GM23338 (cell line): Measurements from ENCODE around the gene ANKRD62. TPM values are rescaled to one million over a fixed set of nuclear protein-coding genes. Genes with fewer than 3 reads are reported as not detected.
"Not testable (repeated sequence)": the region's sequence is repeated elsewhere in the genome, so short reads cannot be mapped to it uniquely, and the experiment has no call there.

ENCODE experiments used
- ATAC-seq: fragments of 200-7000 bp; cut with Tn5 transposase; 3 replicates; pipeline ENCODE4 v1.9.1; 2020
- DNase-seq: peaks from one replicate; pipeline ENCODE4 v3.0.0-alpha.2; 2015; ENCODE audit warnings: low spot score
- H2AFZ ChIP-seq: fragments of 200-600 bp; sonication (generic); 2 replicates; pipeline ENCODE4 v1.8.0; 2016; ENCODE audit warnings: antibody characterized with exemption, mild to moderate bottlenecking, moderate library complexity
- H3F3A ChIP-seq: fragments of 200-600 bp; sonication (generic); replicated peaks from 2 replicates; pipeline ENCODE4 v1.8.0; 2017; ENCODE audit warnings: antibody characterized with exemption, mixed run types, low read depth
- H3K27ac ChIP-seq: fragments of 200-600 bp; sonication (generic); 2 replicates; pipeline ENCODE4 v1.6.1; 2016; ENCODE audit warnings: low read depth
- H3K27me3 ChIP-seq: fragments of 200-600 bp; sonication (generic); 2 replicates; pipeline ENCODE4 v1.8.0; 2016; ENCODE audit warnings: mild to moderate bottlenecking, mixed run types, moderate library complexity; ENCODE audit not compliant: insufficient read depth
- H3K36me3 ChIP-seq: fragments of 200-600 bp; sonication (generic); 2 replicates; pipeline ENCODE4 v1.8.0; 2016; ENCODE audit warnings: mild to moderate bottlenecking; ENCODE audit not compliant: insufficient read depth
- H3K4me1 ChIP-seq: fragments of 200-600 bp; sonication (generic); 2 replicates; pipeline ENCODE4 v1.8.0; 2016; ENCODE audit warnings: mild to moderate bottlenecking, moderate library complexity; ENCODE audit not compliant: insufficient read depth
- H3K4me2 ChIP-seq: fragments of 200-600 bp; sonication (generic); 2 replicates; pipeline ENCODE4 v1.7.1; 2017; ENCODE audit warnings: mixed run types
- H3K4me3 ChIP-seq: fragments of 200-600 bp; sonication (generic); 2 replicates; pipeline ENCODE4 v1.6.1; 2016; ENCODE audit warnings: mixed run types
- H3K79me2 ChIP-seq: fragments of 200-600 bp; sonication (generic); replicated peaks from 2 replicates; pipeline ENCODE4 v1.8.0; 2017; ENCODE audit warnings: mild to moderate bottlenecking; ENCODE audit not compliant: insufficient read depth
- H3K9me2 ChIP-seq: fragments of 200-600 bp; sonication (generic); 2 replicates; pipeline ENCODE4 v1.8.0; 2017; ENCODE audit not compliant: insufficient read depth
- H4K20me1 ChIP-seq: fragments of 200-600 bp; sonication (generic); replicated peaks from 2 replicates; pipeline ENCODE4 v1.8.0; 2017; ENCODE audit warnings: mild to moderate bottlenecking; ENCODE audit not compliant: insufficient read depth
- H3K27ac Mint-ChIP-seq: 2 replicates; pipeline ENCODE4 v1.8.0; 2020; ENCODE audit warnings: inconsistent platforms, mild to moderate bottlenecking, moderate library complexity, mixed read lengths
- H3K27me3 Mint-ChIP-seq: 3 replicates; pipeline ENCODE4 v1.8.0; 2022; ENCODE audit warnings: low read depth, mild to moderate bottlenecking, moderate library complexity, mixed read lengths, inconsistent platforms; ENCODE audit not compliant: insufficient read depth, poor library complexity
- H3K36me3 Mint-ChIP-seq: 3 replicates; pipeline ENCODE4 v1.8.0; 2021; ENCODE audit warnings: low read depth, mild to moderate bottlenecking, inconsistent platforms, moderate library complexity, mixed read lengths
- H3K4me1 Mint-ChIP-seq: 3 replicates; pipeline ENCODE4 v1.8.0; 2020; ENCODE audit warnings: mild to moderate bottlenecking, inconsistent platforms, mixed read lengths
- H3K4me3 Mint-ChIP-seq: 3 replicates; pipeline ENCODE4 v1.8.0; 2021; ENCODE audit warnings: moderate library complexity, mild to moderate bottlenecking, inconsistent platforms, mixed read lengths
- H3K9me3 Mint-ChIP-seq: 3 replicates; pipeline ENCODE4 v1.8.0; 2020; ENCODE audit warnings: moderate library complexity, mild to moderate bottlenecking, inconsistent platforms, mixed read lengths
- CREB1 ChIP-seq: fragments of 250-450 bp; sonication (Bioruptor Pico); IDR thresholded peaks from 2 replicates; pipeline ENCODE4 v1.5.0; 2020; ENCODE audit warnings: low read depth, mild to moderate bottlenecking, moderate library complexity
- JUNB ChIP-seq: IDR thresholded peaks from one replicate; pipeline ENCODE4 v1.6.1; 2016; ENCODE audit warnings: antibody characterized with exemption; ENCODE audit not compliant: unreplicated experiment
- NANOG ChIP-seq: IDR thresholded peaks from 2 replicates; pipeline ENCODE4 v1.6.1; 2016; ENCODE audit warnings: antibody characterized with exemption, borderline replicate concordance
- ZNF331 ChIP-seq: fragments of 250-450 bp; sonication (Bioruptor Pico); IDR thresholded peaks from 2 replicates; pipeline ENCODE4 v1.5.0; 2020; ENCODE audit warnings: low read depth, mild to moderate bottlenecking, moderate library complexity
- ZNF462 ChIP-seq: fragments of 250-450 bp; sonication (Bioruptor Pico); IDR thresholded peaks from 2 replicates; pipeline ENCODE4 v1.5.0; 2020; ENCODE audit warnings: mild to moderate bottlenecking, moderate library complexity
- polyA plus RNA-seq: library from polyadenylated mRNA; unstranded; fragments of >200 nt; fragmentation: Nextera tagmentation; extraction: Ambion mirVana; gene quantifications from 2 replicates; pipeline ENCODE4 v1.2.1, GENCODE V29; 2016
- total RNA-seq: library from RNA; depleted of rRNA; stranded (reverse); fragments of >200 nt; shearing (Covaris generic); gene quantifications from 2 replicates; pipeline ENCODE4 v1.2.3, GENCODE V29; 2014
- TF ChIP-seq, protein P1 (sequence below), 2 experiments: fragments of 200-600 bp in 1 of 2; sonication (generic) in 1 of 2; conservative IDR thresholded peaks; 2 replicates each; pipeline versions ENCODE4 v1.5.1 to v1.6.1; 2016 to 2017; ENCODE audit warnings: antibody characterized with exemption in 2 of 2, low read depth in 2 of 2, mild to moderate bottlenecking in 2 of 2, moderate library complexity in 1 of 2

Gene ANKRD62
- total and polyA plus RNA-seq, 2 experiments from 2014 or later, result not detected

DNA sequence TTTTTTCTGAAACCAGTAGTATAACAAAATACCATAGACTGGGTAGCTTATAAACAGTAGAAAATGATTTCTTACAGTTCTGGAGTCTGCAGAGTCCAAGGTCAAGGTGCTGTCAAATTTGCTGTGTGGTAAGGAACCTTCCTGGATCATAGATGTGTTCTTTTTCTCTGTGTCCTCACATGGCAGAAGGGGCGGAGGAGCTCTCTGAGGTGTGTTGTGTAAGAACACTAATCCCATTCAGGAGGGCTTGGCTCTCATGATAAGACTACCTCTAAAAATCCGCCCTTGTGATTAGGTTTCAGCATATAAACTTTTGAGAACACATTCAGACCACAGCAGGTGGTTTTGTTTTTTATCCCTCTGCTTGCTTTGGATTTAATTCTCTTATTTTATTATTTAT lies 25.7 kb downstream of the ANKRD62 start (continued):
- TF ChIP-seq ZNF462 (CRISPR knock-in tag), result no peak
- TF ChIP-seq JUNB, result no peak
- no peak for TF ChIP-seq ZNF331 (CRISPR knock-in tag)
- no peak for TF ChIP-seq CREB1 (CRISPR knock-in tag)
- no peak for TF ChIP-seq NANOG

DNA sequence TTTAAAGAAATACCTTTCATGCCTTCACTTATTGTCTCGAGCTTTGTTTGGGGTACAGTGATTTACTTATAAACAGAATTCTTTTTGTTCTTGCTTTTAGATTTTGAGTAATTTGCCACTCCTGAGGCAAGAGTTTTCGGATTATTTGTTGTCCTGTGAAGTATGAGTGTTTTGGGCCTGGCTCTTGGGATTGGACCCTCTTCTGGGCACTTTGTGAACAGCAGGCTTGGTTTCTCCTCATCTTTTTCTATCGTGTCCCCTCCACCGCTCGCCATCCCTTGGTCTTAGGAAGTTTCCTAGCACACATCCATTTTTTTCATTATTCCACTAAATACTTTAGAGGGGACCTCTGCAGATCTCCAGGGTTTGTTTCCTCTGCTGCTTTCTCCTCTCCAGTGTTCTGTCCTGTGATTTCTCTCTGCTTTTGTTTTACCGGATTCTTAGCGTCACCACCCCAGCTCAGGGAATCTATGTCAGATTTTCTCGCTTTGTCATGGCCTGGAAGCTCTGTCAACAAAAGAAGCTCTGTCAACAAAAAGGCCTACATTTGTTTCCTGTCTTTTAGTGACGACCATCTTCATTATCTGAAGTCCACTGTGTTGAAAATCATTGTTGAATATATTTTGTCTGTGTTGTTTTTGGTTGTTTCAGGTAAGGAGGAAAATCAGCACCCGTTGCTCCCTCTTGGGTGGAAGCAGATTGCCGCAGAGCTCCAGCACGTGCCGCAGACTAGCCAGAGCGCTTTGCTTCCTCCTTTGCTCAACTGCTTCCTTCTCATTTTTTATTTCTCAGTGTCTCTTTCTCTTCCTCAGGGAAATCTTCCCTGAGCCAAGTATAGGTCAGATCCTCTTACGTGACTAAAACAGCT lies 27.8 kb downstream of the ANKRD62 start:
- Histone ChIP-seq H2AFZ (peak overlapping the region; percentile 52; the same call in 1 of the 2 replicates), H3K4me2 (peak overlapping the region; percentile 30; the same call in 1 of the 2 replicates), H3K27ac (no peak overlapping the region), H3F3A (no peaks in the 10 kb centered on the region), H4K20me1 (no peaks in the 10 kb centered on the region), H3K4me3 (no peak overlapping the region), H3K27me3 (no peaks in the 10 kb centered on the region), H3K9me2 (no peaks in the 10 kb centered on the region), H3K36me3 (no peaks in the 10 kb centered on the region), H3K79me2 (no peaks in the 10 kb centered on the region), H3K4me1 (no peaks in the 10 kb centered on the region)
- DNase-seq (peak; percentile 88), ATAC-seq (peak; percentile 99)
- Mint-ChIP-seq H3K9me3 (no peaks in the 10 kb centered on the region; the same call in 2 of the 3 replicates), H3K4me3 (peak overlapping the region; percentile 57), H3K27ac (peak overlapping the region; percentile 67), H3K36me3 (no peaks in the 10 kb centered on the region), H3K27me3 (peaks cover 3% of the 10 kb centered on the region), H3K4me1 (peaks cover 6% of the 10 kb centered on the region)
- TF ChIP-seq NANOG, result no peak
- TF ChIP-seq, protein P1, sequence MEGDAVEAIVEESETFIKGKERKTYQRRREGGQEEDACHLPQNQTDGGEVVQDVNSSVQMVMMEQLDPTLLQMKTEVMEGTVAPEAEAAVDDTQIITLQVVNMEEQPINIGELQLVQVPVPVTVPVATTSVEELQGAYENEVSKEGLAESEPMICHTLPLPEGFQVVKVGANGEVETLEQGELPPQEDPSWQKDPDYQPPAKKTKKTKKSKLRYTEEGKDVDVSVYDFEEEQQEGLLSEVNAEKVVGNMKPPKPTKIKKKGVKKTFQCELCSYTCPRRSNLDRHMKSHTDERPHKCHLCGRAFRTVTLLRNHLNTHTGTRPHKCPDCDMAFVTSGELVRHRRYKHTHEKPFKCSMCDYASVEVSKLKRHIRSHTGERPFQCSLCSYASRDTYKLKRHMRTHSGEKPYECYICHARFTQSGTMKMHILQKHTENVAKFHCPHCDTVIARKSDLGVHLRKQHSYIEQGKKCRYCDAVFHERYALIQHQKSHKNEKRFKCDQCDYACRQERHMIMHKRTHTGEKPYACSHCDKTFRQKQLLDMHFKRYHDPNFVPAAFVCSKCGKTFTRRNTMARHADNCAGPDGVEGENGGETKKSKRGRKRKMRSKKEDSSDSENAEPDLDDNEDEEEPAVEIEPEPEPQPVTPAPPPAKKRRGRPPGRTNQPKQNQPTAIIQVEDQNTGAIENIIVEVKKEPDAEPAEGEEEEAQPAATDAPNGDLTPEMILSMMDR (conservative IDR thresholded peaks at IDR 0.05; ENCODE audit: low read depth in 2 of 2), result peak; percentile 41 to 60

GRCh38 chr18:12122043-12122389 lies 28.4 kb downstream of the ANKRD62 start:
- not testable (repeated sequence) for H3F3A ChIP-seq, H3K4me3 ChIP-seq, H3K27me3 Mint-ChIP-seq, H4K20me1 ChIP-seq, ATAC-seq, H3K36me3 Mint-ChIP-seq, H3K9me2 ChIP-seq, H3K36me3 ChIP-seq, H3K4me1 Mint-ChIP-seq, H3K9me3 Mint-ChIP-seq, H3K27me3 ChIP-seq, H3K4me3 Mint-ChIP-seq, H3K27ac ChIP-seq, H3K79me2 ChIP-seq, H3K4me1 ChIP-seq, DNase-seq
- peak overlapping the region; percentile 52; the same call in 1 of the 2 replicates for H2AFZ ChIP-seq
- H3K4me2 ChIP-seq, result 0 out of 2 replicates have a peak overlapping the region, but pooled peaks have one; percentile 30
- H3K27ac Mint-ChIP-seq, result peak overlapping the region; percentile 67; the same call in 1 of the 2 replicates

- not testable (repeated sequence) for DNase-seq, H2AFZ ChIP-seq, H3K27ac Mint-ChIP-seq, H3K79me2 ChIP-seq, H3K4me1 ChIP-seq, H3K27ac ChIP-seq, H3K27me3 ChIP-seq, H3K4me3 Mint-ChIP-seq, H3K4me3 ChIP-seq, H4K20me1 ChIP-seq, ATAC-seq, H3K36me3 Mint-ChIP-seq, H3K4me1 Mint-ChIP-seq, H3K4me2 ChIP-seq, H3K36me3 ChIP-seq, H3K27me3 Mint-ChIP-seq, H3F3A ChIP-seq, H3K9me2 ChIP-seq, H3K9me3 Mint-ChIP-seq
Measured at GRCh38 chr18:12127647-12128046, 34.0 kb downstream of the ANKRD62 start.
